ENCODE results near the gene COPE. TPM values are rescaled to one million over a fixed set of nuclear protein-coding genes. Genes with fewer than 3 reads are reported as not detected.

COPE gene
- polyA plus RNA-seq, 1 donor (not counting 4 experiments of a cell fraction or from before 2014, with no cell fraction given): 109 TPM

DNA sequence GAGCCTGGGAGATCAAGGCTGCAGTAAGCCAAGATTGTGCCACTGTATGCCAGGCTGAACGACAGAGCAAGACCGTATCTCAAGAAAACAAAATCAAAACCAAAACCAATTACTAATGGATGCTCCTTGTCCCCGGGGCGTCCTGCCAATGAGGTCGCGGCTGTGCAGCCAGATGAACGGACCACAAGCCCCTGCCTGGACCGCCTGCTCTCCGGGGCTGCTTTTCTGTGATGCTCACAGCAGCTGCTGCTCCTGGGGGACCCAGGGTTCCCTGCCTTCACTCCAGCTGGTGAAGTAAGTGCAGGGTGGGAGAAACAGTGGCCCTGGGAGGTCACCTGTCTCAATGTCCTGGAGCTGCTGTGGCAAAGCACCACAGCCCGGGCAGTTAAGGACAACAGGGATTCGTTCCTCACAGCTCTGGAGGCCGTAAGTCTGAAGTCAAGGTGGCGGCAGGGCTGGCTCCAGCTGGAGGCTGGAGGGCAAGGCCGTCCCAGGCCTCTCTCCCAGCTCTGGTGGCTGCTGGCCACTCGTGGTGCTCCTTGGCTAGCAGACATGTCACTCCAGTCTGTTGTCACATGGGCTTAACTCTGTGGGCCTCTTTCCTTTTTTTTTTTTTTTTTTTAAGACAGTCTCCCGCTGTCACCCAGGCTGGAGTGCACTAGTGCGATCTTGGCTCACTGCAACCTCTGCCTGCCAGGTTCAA lies 10.1 kb downstream of the COPE start:
- dilution Hi-C loops (cut with MboI; ENCODE audit: extremely low pct_ligation_motif_present, low sequenced_read_pairs): no loop called here
- Histone ChIP-seq H4K20me1 (ENCODE audit: control insufficient read depth, extremely low read depth, insufficient read depth, low read length) (no peaks in the 10 kb centered on the region), H3K36me3 (ENCODE audit: control insufficient read depth in 2 of 2, extremely low read depth in 1 of 2, insufficient read depth in 2 of 2, low read length in 2 of 2) (peaks cover 39 to 45% of the 10 kb centered on the region in 2 experiments), H3K4me2 (ENCODE audit: control insufficient read depth, extremely low read depth, insufficient read depth, low read depth, low read length) (no peak overlapping the region), H3K27me3 (ENCODE audit: control insufficient read depth, extremely low read depth, insufficient read depth, low read length) (no peaks in the 10 kb centered on the region), H3K9me1 (ENCODE audit: control insufficient read depth, extremely low read depth, insufficient read depth, low read length) (no peaks in the 10 kb centered on the region), H3K4me1 (ENCODE audit: control insufficient read depth, extremely low read depth, insufficient read depth, low read length) (no peaks in the 10 kb centered on the region), H3K9ac (ENCODE audit: control insufficient read depth, extremely low read depth, insufficient read depth, low read length) (no peak overlapping the region), H3K9me3 (ENCODE audit: control insufficient read depth, low read depth, low read length) (no peaks in the 10 kb centered on the region), H3K27ac (ENCODE audit: control insufficient read depth, insufficient read depth, low read length) (no peak overlapping the region), H3K79me2 (ENCODE audit: control insufficient read depth, insufficient read depth, low read length) (peaks cover 15% of the 10 kb centered on the region), H3K4me3 (ENCODE audit: control insufficient read depth in 2 of 3, extremely low read depth in 1 of 3, insufficient read depth in 2 of 3, low read depth in 1 of 3, low read length in 3 of 3) (no peak overlapping the region), H2AFZ (ENCODE audit: control insufficient read depth, low read length) (no peak overlapping the region)
- DNase-seq (ENCODE audit: low read depth, low spot score) (no peak), FAIRE-seq (no peak)
- TF ChIP-seq, protein P1, sequence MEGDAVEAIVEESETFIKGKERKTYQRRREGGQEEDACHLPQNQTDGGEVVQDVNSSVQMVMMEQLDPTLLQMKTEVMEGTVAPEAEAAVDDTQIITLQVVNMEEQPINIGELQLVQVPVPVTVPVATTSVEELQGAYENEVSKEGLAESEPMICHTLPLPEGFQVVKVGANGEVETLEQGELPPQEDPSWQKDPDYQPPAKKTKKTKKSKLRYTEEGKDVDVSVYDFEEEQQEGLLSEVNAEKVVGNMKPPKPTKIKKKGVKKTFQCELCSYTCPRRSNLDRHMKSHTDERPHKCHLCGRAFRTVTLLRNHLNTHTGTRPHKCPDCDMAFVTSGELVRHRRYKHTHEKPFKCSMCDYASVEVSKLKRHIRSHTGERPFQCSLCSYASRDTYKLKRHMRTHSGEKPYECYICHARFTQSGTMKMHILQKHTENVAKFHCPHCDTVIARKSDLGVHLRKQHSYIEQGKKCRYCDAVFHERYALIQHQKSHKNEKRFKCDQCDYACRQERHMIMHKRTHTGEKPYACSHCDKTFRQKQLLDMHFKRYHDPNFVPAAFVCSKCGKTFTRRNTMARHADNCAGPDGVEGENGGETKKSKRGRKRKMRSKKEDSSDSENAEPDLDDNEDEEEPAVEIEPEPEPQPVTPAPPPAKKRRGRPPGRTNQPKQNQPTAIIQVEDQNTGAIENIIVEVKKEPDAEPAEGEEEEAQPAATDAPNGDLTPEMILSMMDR (optimal IDR thresholded peaks at IDR 0.05 in 1 of 3, IDR thresholded peaks at IDR 0.05 in 1 of 3, conservative IDR thresholded peaks at IDR 0.05 in 1 of 3; ENCODE audit: extremely low read depth in 1 of 3, insufficient read depth in 2 of 3, low read length in 3 of 3): no peak
- TF ChIP-seq EZH2 (IDR thresholded peaks at IDR 0.05; ENCODE audit: low read length): no peak

DNA sequence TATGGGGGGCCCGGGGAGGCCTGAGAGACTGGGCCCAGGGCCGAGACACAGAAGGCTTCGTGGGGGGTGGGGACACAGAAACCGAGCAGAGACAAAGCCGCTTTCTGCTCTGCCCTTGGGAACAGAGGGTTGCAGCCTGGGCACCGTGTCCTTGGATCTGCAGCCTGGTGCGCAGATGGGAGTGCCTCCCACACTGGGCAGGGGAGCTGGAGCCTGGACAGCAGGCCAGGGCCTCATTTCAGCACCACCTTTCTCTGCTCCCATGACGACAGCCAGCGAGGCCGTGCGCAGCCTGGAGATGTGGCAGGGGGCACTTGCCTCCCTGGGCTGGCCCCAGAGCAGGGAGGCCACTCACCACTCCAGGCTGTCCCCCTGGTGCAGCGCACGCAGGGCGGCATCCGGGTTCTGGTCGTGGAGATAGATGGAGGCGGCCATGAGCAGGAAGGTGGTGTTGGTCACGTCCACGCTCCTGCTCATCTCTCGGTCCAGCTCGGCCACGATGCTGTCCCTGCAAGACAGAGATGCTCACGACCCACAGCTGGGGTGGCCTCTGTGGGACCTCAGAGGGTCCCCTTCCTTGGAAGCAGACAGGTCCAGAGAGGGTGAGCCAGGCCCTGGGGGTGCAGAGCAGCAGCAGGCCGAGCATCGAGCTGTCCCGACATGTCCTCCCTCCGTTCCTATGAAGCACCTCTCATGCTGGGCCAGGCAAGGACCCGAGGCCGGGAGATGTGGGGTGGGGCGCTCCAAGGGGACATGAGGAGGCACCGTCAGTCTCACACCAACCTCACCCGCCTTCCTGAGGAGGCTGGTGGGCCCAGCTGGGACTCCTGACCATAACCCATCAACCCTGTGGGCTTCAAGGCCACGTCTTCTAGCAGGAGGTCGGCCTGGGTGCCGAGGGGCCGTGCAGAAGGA lies 12.3 kb downstream of the COPE start:
- no peak overlapping the region for H3K9ac ChIP-seq (ENCODE audit: control insufficient read depth, extremely low read depth, insufficient read depth, low read length)
- dilution Hi-C loops (cut with MboI; ENCODE audit: extremely low pct_ligation_motif_present, low sequenced_read_pairs): no loop called here

More for the DNA sequence above, 12.3 kb downstream of the COPE start:
- Histone ChIP-seq H3K79me2 (ENCODE audit: control insufficient read depth, insufficient read depth, low read length) (no peaks in the 10 kb centered on the region), H3K4me2 (ENCODE audit: control insufficient read depth, extremely low read depth, insufficient read depth, low read depth, low read length) (no peak overlapping the region), H3K27ac (ENCODE audit: control insufficient read depth, insufficient read depth, low read length) (no peak overlapping the region), H3K4me3 (ENCODE audit: control insufficient read depth in 2 of 3, extremely low read depth in 1 of 3, insufficient read depth in 2 of 3, low read depth in 1 of 3, low read length in 3 of 3) (no peak overlapping the region), H4K20me1 (ENCODE audit: control insufficient read depth, extremely low read depth, insufficient read depth, low read length) (no peaks in the 10 kb centered on the region), H2AFZ (ENCODE audit: control insufficient read depth, low read length) (no peak overlapping the region), H3K36me3 (ENCODE audit: control insufficient read depth in 2 of 2, extremely low read depth in 1 of 2, insufficient read depth in 2 of 2, low read length in 2 of 2) (peaks cover 23 to 47% of the 10 kb centered on the region in 2 experiments), H3K9me3 (ENCODE audit: control insufficient read depth, low read depth, low read length) (no peaks in the 10 kb centered on the region), H3K9me1 (ENCODE audit: control insufficient read depth, extremely low read depth, insufficient read depth, low read length) (no peaks in the 10 kb centered on the region), H3K27me3 (ENCODE audit: control insufficient read depth, extremely low read depth, insufficient read depth, low read length) (no peaks in the 10 kb centered on the region), H3K4me1 (ENCODE audit: control insufficient read depth, extremely low read depth, insufficient read depth, low read length) (no peaks in the 10 kb centered on the region)
- TF ChIP-seq, protein P1 (optimal IDR thresholded peaks at IDR 0.05 in 1 of 3, IDR thresholded peaks at IDR 0.05 in 1 of 3, conservative IDR thresholded peaks at IDR 0.05 in 1 of 3; ENCODE audit: extremely low read depth in 1 of 3, insufficient read depth in 2 of 3, low read length in 3 of 3): no peak
- TF ChIP-seq EZH2 (IDR thresholded peaks at IDR 0.05; ENCODE audit: low read length): no peak
- no peak for DNase-seq (ENCODE audit: low read depth, low spot score)
- no peak for FAIRE-seq
